DND-41 (cell line): ENCODE data around the gene STRADB.

ENCODE experiments used
- ATAC-seq: fragments of 200-7000 bp; cut with Tn5 transposase; 3 replicates; pipeline ENCODE4 v1.9.1; 2021; ENCODE audit warnings: low read depth; ENCODE audit not compliant: insufficient read depth
- DNase-seq: peaks from one replicate; pipeline ENCODE4 v3.0.0-alpha.2; 2020
- H2AFZ ChIP-seq: 2 replicates; pipeline ENCODE4 v1.6.0; 2012; ENCODE audit warnings: low read depth, low read length
- H3K27ac ChIP-seq: 2 replicates; pipeline ENCODE4 v1.5.1; 2012; ENCODE audit warnings: low read length, inconsistent platforms
- H3K27me3 ChIP-seq: fragments of 200-600 bp; sonication (generic); 2 replicates; pipeline ENCODE4 v1.6.0; 2012; ENCODE audit warnings: low read length, mild to moderate bottlenecking, inconsistent platforms; ENCODE audit not compliant: insufficient read depth, poor library complexity
- H3K36me3 ChIP-seq: 2 replicates; pipeline ENCODE4 v1.5.1; 2012; ENCODE audit warnings: low read length, inconsistent platforms; ENCODE audit not compliant: insufficient read depth
- H3K4me1 ChIP-seq: 2 replicates; pipeline ENCODE4 v1.5.1; 2012; ENCODE audit warnings: mild to moderate bottlenecking, low read length; ENCODE audit not compliant: insufficient read depth
- H3K4me2 ChIP-seq: 2 replicates; pipeline ENCODE4 v1.6.0; 2012; ENCODE audit warnings: mild to moderate bottlenecking, moderate library complexity, low read length, inconsistent platforms; ENCODE audit not compliant: insufficient read depth
- H3K4me3 ChIP-seq, 2 experiments: fragments of 200-600 bp in 1 of 2; shearing (Covaris generic) in 1 of 2; 2 replicates each; pipeline ENCODE4 v1.5.1; 2012 to 2016; ENCODE audit warnings: inconsistent platforms in 2 of 2, low read length in 2 of 2, mild to moderate bottlenecking in 2 of 2, low read depth in 1 of 2, moderate library complexity in 1 of 2
- H3K79me2 ChIP-seq: 2 replicates; pipeline ENCODE4 v1.6.0; 2012; ENCODE audit warnings: low read length, inconsistent platforms; ENCODE audit not compliant: insufficient read depth
- H3K9ac ChIP-seq: 2 replicates; pipeline ENCODE4 v1.6.0; 2012; ENCODE audit warnings: low read depth, mild to moderate bottlenecking, inconsistent platforms, low read length, moderate library complexity
- H3K9me3 ChIP-seq: 2 replicates; pipeline ENCODE4 v1.5.1; 2012; ENCODE audit warnings: low read length, moderate library complexity, mild to moderate bottlenecking, inconsistent platforms; ENCODE audit not compliant: insufficient read depth, severe bottlenecking
- H4K20me1 ChIP-seq: 2 replicates; pipeline ENCODE4 v1.6.0; 2012; ENCODE audit warnings: low read length; ENCODE audit not compliant: insufficient read depth
- CTCF ChIP-seq: IDR thresholded peaks from 2 replicates; pipeline ENCODE4 v1.5.1; 2012; ENCODE audit warnings: borderline replicate concordance, low read length, moderate library complexity, mild to moderate bottlenecking; ENCODE audit not compliant: poor library complexity, severe bottlenecking; ENCODE audit errors: extremely low read depth
- EZH2 ChIP-seq: IDR thresholded peaks from 3 replicates; pipeline ENCODE4 v1.6.1; 2012; ENCODE audit warnings: borderline replicate concordance, low read depth, mild to moderate bottlenecking, moderate library complexity, low read length, inconsistent platforms; ENCODE audit not compliant: severe bottlenecking

Gene STRADB

GRCh38 chr2:201466050-201466675 is 14.6 kb downstream of the STRADB start:
- Histone ChIP-seq H3K36me3 (peaks cover 23% of the 10 kb centered on the region), H3K79me2 (no peaks in the 10 kb centered on the region), H2AFZ (no peak overlapping the region), H3K27ac (no peak overlapping the region), H4K20me1 (no peaks in the 10 kb centered on the region), H3K4me3 (no peak overlapping the region), H3K4me2 (no peak overlapping the region), H3K4me1 (no peaks in the 10 kb centered on the region), H3K27me3 (no peaks in the 10 kb centered on the region), H3K9ac (no peak overlapping the region), H3K9me3 (no peaks in the 10 kb centered on the region)
- DNase-seq (no peak), ATAC-seq (no peak)
- TF ChIP-seq CTCF (no peak), EZH2 (no peak)

- Histone ChIP-seq H2AFZ (no peak overlapping the region), H3K9ac (no peak overlapping the region), H3K27me3 (no peaks in the 10 kb centered on the region), H3K27ac (no peak overlapping the region), H3K79me2 (no peaks in the 10 kb centered on the region), H3K4me2 (no peak overlapping the region), H3K9me3 (no peaks in the 10 kb centered on the region), H3K36me3 (peaks cover 23% of the 10 kb centered on the region), H3K4me1 (no peaks in the 10 kb centered on the region), H3K4me3 (no peak overlapping the region), H4K20me1 (no peaks in the 10 kb centered on the region)
- ATAC-seq: no peak
- no peak for DNase-seq
- TF ChIP-seq EZH2 (no peak), CTCF (no peak)
These were observed 16.1 kb downstream of the STRADB start for GRCh38 chr2:201467666-201468065.

- Histone ChIP-seq H3K27ac (no peak overlapping the region), H3K27me3 (no peaks in the 10 kb centered on the region), H3K4me3 (no peak overlapping the region), H2AFZ (no peak overlapping the region), H3K9ac (no peak overlapping the region), H3K4me2 (no peak overlapping the region), H3K9me3 (no peaks in the 10 kb centered on the region), H3K79me2 (no peaks in the 10 kb centered on the region), H4K20me1 (no peaks in the 10 kb centered on the region), H3K4me1 (no peaks in the 10 kb centered on the region), H3K36me3 (peaks cover 17% of the 10 kb centered on the region)
- no peak for DNase-seq
- no peak for ATAC-seq
- TF ChIP-seq EZH2 (no peak), CTCF (no peak)
These were observed 19.5 kb downstream of the STRADB start for GRCh38 chr2:201470821-201471731.
